HepG2 (cell line): ENCODE data around the gene CCDC191. TPM values are rescaled to one million over a fixed set of nuclear protein-coding genes. Genes with fewer than 3 reads are reported as not detected.

Experiments used
- BCL6 ChIP-seq: IDR thresholded peaks from 2 replicates; pipeline ENCODE4 v1.6.1; 2016; ENCODE audit warnings: missing genetic modification reagents, missing compliant biosample characterization
- CENPBD1 ChIP-seq: sonication (generic); formaldehyde crosslinking; IDR thresholded peaks from 2 replicates; pipeline ENCODE4 v1.8.0; 2022; ENCODE audit warnings: missing genetic modification reagents, low read depth, mild to moderate bottlenecking, borderline replicate concordance
- ETS1 ChIP-seq: sonication (generic); formaldehyde crosslinking; IDR thresholded peaks from 2 replicates; pipeline ENCODE4 v1.4.0; 2020; ENCODE audit warnings: missing genetic modification reagents
- LRRFIP1 ChIP-seq: sonication (generic); formaldehyde crosslinking; conservative IDR thresholded peaks from 2 replicates; pipeline ENCODE4 v1.4.0; 2020; ENCODE audit warnings: missing genetic modification reagents
- MAX ChIP-seq: IDR thresholded peaks from 2 replicates; pipeline ENCODE4 v1.6.1; 2012; ENCODE audit warnings: inconsistent platforms
- NFAT5 ChIP-seq: sonication (generic); formaldehyde crosslinking; IDR thresholded peaks from 2 replicates; pipeline ENCODE4 v1.4.0; 2020; ENCODE audit warnings: missing genetic modification reagents
- NFKBIZ ChIP-seq: IDR thresholded peaks from 2 replicates; pipeline ENCODE4 v1.6.1; 2018; ENCODE audit warnings: missing genetic modification reagents, missing compliant biosample characterization
- NRL ChIP-seq: sonication (generic); formaldehyde crosslinking; IDR thresholded peaks from 2 replicates; pipeline ENCODE4 v1.5.0; 2020; ENCODE audit warnings: missing genetic modification reagents, mild to moderate bottlenecking, moderate library complexity, borderline replicate concordance
- RFX5 ChIP-seq: IDR thresholded peaks from 2 replicates; pipeline ENCODE4 v1.6.1; 2011; ENCODE audit warnings: low read depth, low read length, improper control_type of control experiment
- SIX1 ChIP-seq: sonication (generic); formaldehyde crosslinking; IDR thresholded peaks from 2 replicates; pipeline ENCODE4 v1.4.0; 2020; ENCODE audit warnings: missing genetic modification reagents, borderline replicate concordance
- YEATS4 ChIP-seq: sonication (generic); formaldehyde crosslinking; IDR thresholded peaks from 2 replicates; pipeline ENCODE4 v1.4.0; 2020; ENCODE audit warnings: missing genetic modification reagents, borderline replicate concordance
- ZBTB3 ChIP-seq: sonication (generic); formaldehyde crosslinking; IDR thresholded peaks from 2 replicates; pipeline ENCODE4 v1.4.0; 2020; ENCODE audit warnings: low read depth, mild to moderate bottlenecking, moderate library complexity, missing genetic modification reagents, borderline replicate concordance
- ZFP36 ChIP-seq: fragments of 150-350 bp; IDR thresholded peaks from 2 replicates; pipeline ENCODE4 v1.6.1; 2018; ENCODE audit warnings: borderline replicate concordance, low read length, low read depth; ENCODE audit not compliant: partially characterized antibody
- polyA plus RNA-seq, 8 experiments: library from polyadenylated mRNA; depleted of rRNA in 3 of 8; stranded (reverse) in 7 of 8; unstranded in 1 of 8; fragments of >200 nt; fragmentation: Illumina TruSeq in 4 of 8; extraction: Trizol in 4 of 8; gene quantifications; 2 replicates each; pipeline versions ENCODE4 v1.2.1 to v1.2.3, GENCODE V29; 2011 to 2016; ENCODE audit warnings: low read depth in 4 of 8, missing spikeins in 1 of 8, mixed read lengths in 1 of 8; ENCODE audit not compliant: insufficient read depth in 1 of 8
- total RNA-seq, 5 experiments: library from RNA; depleted of rRNA; stranded (reverse); fragments of >200 nt; fragmentation: Illumina TruSeq; extraction: Trizol; gene quantifications; 2 replicates each; pipeline ENCODE4 v1.2.3, GENCODE V29; 2016; ENCODE audit warnings: low read depth in 1 of 5
- TF ChIP-seq, protein P1 (sequence below), 2 experiments: sonication (generic) in 1 of 2; formaldehyde crosslinking in 1 of 2; IDR thresholded peaks; 2 replicates each; pipeline versions ENCODE4 v1.4.0 to v1.6.1; 2016 to 2020; ENCODE audit warnings: borderline replicate concordance in 1 of 2, low read depth in 1 of 2, mild to moderate bottlenecking in 1 of 2, missing genetic modification reagents in 1 of 2

Gene CCDC191
- total and polyA plus RNA-seq, 2 of the 13 experiments (the other 11 are each of a cell fraction or from before 2014, with no cell fraction given) = 0.91 to 1.4 TPM

DNA sequence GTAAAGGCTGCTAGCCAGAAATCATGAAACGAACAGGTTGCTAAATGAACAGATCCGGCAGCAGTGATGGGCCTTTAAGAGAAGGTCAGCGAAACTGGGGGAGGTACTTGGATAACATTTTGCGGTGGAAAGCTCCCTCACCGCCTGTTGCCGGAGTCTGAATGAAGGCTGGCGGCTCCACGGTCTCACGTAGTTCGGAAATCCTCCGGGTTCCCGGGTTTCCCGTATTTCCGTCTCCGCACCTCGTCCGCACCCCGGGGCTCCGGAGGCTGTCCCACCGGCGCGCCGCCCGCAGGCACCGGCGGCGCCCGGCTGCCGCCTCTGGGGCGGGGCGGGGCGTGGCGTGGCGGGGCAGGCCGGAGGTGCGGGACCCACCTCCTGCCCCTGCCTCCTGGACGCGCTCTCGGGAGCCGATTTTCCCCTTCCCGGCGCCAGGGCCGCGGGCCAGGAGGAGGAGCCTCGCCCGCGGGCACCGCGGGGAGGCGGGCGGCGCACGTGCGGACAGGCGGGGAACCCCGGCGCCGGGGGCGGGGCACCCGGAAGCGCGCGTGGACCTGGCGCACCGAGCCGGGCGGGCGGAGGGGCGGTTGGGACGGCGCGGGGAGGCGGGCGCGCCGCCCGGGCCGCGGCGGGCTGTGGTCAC is 108.8 kb downstream of the CCDC191 start, which contains the start of gene ZDHHC23 (continued):
- TF ChIP-seq, protein P1, sequence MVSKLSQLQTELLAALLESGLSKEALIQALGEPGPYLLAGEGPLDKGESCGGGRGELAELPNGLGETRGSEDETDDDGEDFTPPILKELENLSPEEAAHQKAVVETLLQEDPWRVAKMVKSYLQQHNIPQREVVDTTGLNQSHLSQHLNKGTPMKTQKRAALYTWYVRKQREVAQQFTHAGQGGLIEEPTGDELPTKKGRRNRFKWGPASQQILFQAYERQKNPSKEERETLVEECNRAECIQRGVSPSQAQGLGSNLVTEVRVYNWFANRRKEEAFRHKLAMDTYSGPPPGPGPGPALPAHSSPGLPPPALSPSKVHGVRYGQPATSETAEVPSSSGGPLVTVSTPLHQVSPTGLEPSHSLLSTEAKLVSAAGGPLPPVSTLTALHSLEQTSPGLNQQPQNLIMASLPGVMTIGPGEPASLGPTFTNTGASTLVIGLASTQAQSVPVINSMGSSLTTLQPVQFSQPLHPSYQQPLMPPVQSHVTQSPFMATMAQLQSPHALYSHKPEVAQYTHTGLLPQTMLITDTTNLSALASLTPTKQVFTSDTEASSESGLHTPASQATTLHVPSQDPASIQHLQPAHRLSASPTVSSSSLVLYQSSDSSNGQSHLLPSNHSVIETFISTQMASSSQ (IDR thresholded peaks at IDR 0.05; ENCODE audit: low read depth) = no peak
- TF ChIP-seq, protein P1 (CRISPR knock-in tag; IDR thresholded peaks at IDR 0.05; ENCODE audit: borderline replicate concordance) = no peak
- TF ChIP-seq NRL (CRISPR knock-in tag) = no peak
- no peak for TF ChIP-seq RFX5
- no peak for TF ChIP-seq ZFP36
- no peak for TF ChIP-seq ZBTB3 (CRISPR knock-in tag)
- no peak for TF ChIP-seq BCL6
- no peak for TF ChIP-seq LRRFIP1
- TF ChIP-seq NFKBIZ (CRISPR knock-in tag) = no peak
- peak; percentile 73 for TF ChIP-seq MAX
- TF ChIP-seq YEATS4 (CRISPR knock-in tag) = peak; percentile 56
- no peak for TF ChIP-seq CENPBD1 (CRISPR knock-in tag)
- no peak for TF ChIP-seq ETS1 (CRISPR knock-in tag)
- TF ChIP-seq NFAT5 (CRISPR knock-in tag) = no peak
- TF ChIP-seq SIX1 (CRISPR knock-in tag) = no peak
